Uterus (tissue), 4 donors: Measurements from ENCODE around the gene TNFRSF14. TPM values are rescaled to one million over a fixed set of nuclear protein-coding genes. Genes with fewer than 3 reads are reported as not detected.

Experiments
- DNase-seq, 2 donors: peaks; one replicate each; pipeline ENCODE4 v3.0.0-alpha.2; 2019 to 2020
- H3K27ac ChIP-seq, 2 donors: fragments of 200-600 bp; sonication (generic); 1 replicate in 1 of 2; 2 replicates in 1 of 2; pipeline ENCODE4 v1.5.1; 2016 to 2018
- H3K27me3 ChIP-seq, 2 donors: fragments of 200-600 bp; sonication (generic); one replicate each; pipeline ENCODE4 v1.5.1; 2018 to 2019; ENCODE audit warnings: control low read depth in 1 of 2
- H3K36me3 ChIP-seq, 2 donors: fragments of 200-600 bp; sonication (generic); one replicate each; pipeline ENCODE4 v1.5.1; 2019; ENCODE audit warnings: control low read depth in 1 of 2
- H3K4me1 ChIP-seq, 2 donors: fragments of 200-600 bp; sonication (generic); one replicate each; pipeline ENCODE4 v1.5.1; 2018 to 2019; ENCODE audit warnings: control low read depth in 1 of 2
- H3K4me3 ChIP-seq, 2 donors: fragments of 200-600 bp; sonication (generic); 1 replicate in 1 of 2; 2 replicates in 1 of 2; pipeline ENCODE4 v1.5.1; 2018 to 2019; ENCODE audit warnings: mild to moderate bottlenecking in 1 of 2
- H3K9me3 ChIP-seq, 2 donors: fragments of 200-600 bp; sonication (generic); one replicate each; pipeline ENCODE4 v1.5.1; 2019; ENCODE audit warnings: control low read depth in 1 of 2
- POLR2A ChIP-seq, 2 donors: fragments of 450-650 bp; IDR thresholded peaks; one replicate each; pipeline ENCODE4 v1.6.1; 2016; ENCODE audit warnings: antibody characterized with exemption in 2 of 2, mild to moderate bottlenecking in 1 of 2, moderate library complexity in 1 of 2
- intact Hi-C: fragments of 100-400 bp; cut with DNase I; formaldehyde crosslinking; loops from one replicate; pipeline ENCODE4 v1.15.1; 2023; ENCODE audit warnings: low total_unique reads
- total RNA-seq, 4 donors: library from RNA; depleted of rRNA in 3 of 4; stranded (reverse); fragments of >200 nt in 3 of 4; gene quantifications; one replicate each; pipeline versions ENCODE4 v1.1.0 to v1.2.4, GENCODE V29; 2014 to 2023
- TF ChIP-seq, protein P1 (sequence below), 4 experiments: fragments of 200-600 bp in 2 of 4; fragments of 450-650 bp in 2 of 4; sonication (generic) in 2 of 4; IDR thresholded peaks; one replicate each; pipeline ENCODE4 v1.5.1; 2016 to 2019; ENCODE audit warnings: antibody characterized with exemption in 4 of 4, mild to moderate bottlenecking in 2 of 4, moderate library complexity in 1 of 4
- donor health status: DM: yes; HTN: yes; CAD: no.

TNFRSF14 gene
- total RNA-seq, 4 donors from 2014 or later = 17.5 to 102 (median 47.7) TPM

DNA sequence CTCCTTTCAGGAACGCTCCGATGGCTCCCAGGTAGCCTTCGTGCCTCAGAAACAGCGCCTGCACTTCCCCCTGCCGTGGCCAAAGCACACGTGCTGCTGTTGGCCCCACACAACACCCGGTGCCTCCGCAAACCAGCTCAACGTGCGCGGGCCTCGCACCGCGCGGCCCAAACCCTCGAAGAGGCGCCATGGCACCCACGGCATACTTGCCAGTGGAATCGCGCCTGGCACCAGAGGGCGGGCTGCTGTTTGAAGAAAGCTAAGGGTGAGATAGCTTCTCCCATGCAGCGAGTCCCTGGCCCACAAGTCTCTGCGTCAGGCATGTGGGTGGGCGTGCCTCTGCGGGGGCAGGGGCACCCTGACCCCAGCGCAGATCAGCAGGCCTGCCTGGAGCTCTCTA is 37.6 kb upstream of the TNFRSF14 start:
- intact Hi-C loops = no loop called here
- TF ChIP-seq, protein P1, sequence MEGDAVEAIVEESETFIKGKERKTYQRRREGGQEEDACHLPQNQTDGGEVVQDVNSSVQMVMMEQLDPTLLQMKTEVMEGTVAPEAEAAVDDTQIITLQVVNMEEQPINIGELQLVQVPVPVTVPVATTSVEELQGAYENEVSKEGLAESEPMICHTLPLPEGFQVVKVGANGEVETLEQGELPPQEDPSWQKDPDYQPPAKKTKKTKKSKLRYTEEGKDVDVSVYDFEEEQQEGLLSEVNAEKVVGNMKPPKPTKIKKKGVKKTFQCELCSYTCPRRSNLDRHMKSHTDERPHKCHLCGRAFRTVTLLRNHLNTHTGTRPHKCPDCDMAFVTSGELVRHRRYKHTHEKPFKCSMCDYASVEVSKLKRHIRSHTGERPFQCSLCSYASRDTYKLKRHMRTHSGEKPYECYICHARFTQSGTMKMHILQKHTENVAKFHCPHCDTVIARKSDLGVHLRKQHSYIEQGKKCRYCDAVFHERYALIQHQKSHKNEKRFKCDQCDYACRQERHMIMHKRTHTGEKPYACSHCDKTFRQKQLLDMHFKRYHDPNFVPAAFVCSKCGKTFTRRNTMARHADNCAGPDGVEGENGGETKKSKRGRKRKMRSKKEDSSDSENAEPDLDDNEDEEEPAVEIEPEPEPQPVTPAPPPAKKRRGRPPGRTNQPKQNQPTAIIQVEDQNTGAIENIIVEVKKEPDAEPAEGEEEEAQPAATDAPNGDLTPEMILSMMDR (IDR thresholded peaks at IDR 0.05) = no peak
- no peak for TF ChIP-seq POLR2A (IDR thresholded peaks at IDR 0.05)
- H3K27me3 ChIP-seq = no peaks in the 10 kb centered on the region
- H3K27ac ChIP-seq = no peak overlapping the region
- no peak for DNase-seq
- no peaks in the 10 kb centered on the region for H3K9me3 ChIP-seq
- H3K4me1 ChIP-seq = no peaks in the 10 kb centered on the region
- no peak overlapping the region for H3K4me3 ChIP-seq
- H3K36me3 ChIP-seq = no peaks in the 10 kb centered on the region

DNA sequence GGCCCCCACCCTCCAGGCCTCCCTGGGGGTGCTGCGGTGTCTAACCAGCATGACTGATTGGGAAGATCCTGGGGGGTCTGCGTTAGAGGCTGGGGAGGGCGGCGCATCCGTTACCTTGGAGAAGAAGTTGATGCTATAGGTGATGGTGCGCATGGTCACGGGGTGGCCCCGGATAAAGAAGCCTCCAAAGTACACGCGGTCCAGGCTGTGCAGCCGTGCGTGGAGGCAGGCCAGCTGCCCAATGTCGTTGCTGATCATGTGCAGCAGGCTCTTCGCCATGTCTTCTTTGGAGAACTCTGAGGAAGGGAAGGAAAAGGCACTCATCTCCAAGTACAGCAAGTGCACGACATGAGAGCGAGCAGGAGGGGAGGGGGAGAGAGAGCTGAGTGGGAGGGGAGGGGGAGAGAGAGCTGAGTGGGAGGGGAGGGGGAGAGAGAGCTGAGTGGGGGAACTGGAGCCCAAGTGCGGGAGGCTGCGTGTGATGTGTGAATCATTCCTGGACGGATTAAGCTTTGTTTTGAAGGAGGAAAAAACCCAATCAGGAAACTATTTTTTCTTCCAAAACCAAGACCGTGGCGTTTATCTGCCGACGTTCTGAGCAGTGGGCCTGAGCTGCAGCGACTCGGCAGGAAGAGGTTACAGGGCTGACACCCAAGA is 37.0 kb upstream of the TNFRSF14 start:
- peaks cover 0 to 3% of the 10 kb centered on the region in 2 donors for H3K4me1 ChIP-seq
- DNase-seq = no peak
- no peak for TF ChIP-seq POLR2A (IDR thresholded peaks at IDR 0.05)
- TF ChIP-seq, protein P1 (IDR thresholded peaks at IDR 0.05) = no peak
- H3K4me3 ChIP-seq = no peak overlapping the region
- intact Hi-C loops = no loop called here
- H3K27ac ChIP-seq = no peak overlapping the region
- H3K27me3 ChIP-seq = no peaks in the 10 kb centered on the region
- H3K9me3 ChIP-seq = no peaks in the 10 kb centered on the region
- H3K36me3 ChIP-seq = no peaks in the 10 kb centered on the region

DNA sequence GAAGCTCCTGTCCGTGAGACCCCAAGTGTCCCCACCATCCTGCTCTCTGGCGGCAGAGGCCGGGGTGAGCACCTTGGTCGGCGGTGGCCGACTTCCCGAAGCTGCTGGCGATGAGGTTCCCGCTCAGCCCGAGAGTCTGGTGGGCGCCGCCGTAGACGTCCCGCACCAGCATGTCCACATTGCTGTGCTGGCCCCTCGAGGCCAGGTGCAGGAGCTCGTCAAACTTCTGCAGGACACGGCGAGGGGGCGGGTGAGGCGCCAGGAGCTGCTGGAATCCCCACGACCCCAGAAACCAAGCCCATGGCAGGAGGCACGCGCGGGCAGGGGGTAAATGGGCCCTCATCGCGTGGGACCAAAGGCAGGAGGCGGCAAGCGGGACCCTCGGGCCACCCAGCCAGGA is 36.4 kb upstream of the TNFRSF14 start:
- intact Hi-C loops = no loop called here
- no peak overlapping the region for H3K4me3 ChIP-seq
- H3K9me3 ChIP-seq = no peaks in the 10 kb centered on the region
- no peak overlapping the region for H3K27ac ChIP-seq
- no peaks in the 10 kb centered on the region for H3K27me3 ChIP-seq
- TF ChIP-seq POLR2A (IDR thresholded peaks at IDR 0.05) = no peak
- TF ChIP-seq, protein P1 (IDR thresholded peaks at IDR 0.05) = no peak
- H3K4me1 ChIP-seq = peaks cover 0 to 8% of the 10 kb centered on the region in 2 donors
- no peaks in the 10 kb centered on the region for H3K36me3 ChIP-seq
- DNase-seq = no peak

DNA sequence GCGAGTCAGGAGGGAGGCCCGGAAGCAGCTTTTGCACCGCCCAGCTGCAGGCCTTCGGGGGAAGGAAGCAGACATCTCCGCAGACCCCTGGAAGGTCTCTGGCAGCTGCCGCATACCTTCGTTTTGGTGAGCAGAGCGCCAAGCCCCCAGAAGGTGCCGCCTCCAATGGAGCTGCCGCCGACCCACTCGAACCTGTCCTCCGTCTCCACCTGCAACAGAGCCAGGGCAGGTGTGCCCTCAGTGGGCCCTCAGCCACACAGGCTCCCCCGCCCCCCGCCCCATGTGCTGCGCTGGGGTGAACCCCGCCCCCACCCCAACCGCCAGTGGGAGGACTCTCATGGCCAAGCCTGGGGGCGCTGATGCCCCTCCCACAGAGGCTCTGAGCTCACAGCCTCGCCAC is 36.0 kb upstream of the TNFRSF14 start:
- DNase-seq = no peak
- Histone ChIP-seq H3K4me3 (no peak overlapping the region), H3K27ac (no peak overlapping the region), H3K9me3 (no peaks in the 10 kb centered on the region), H3K27me3 (no peaks in the 10 kb centered on the region), H3K36me3 (no peaks in the 10 kb centered on the region), H3K4me1 (peaks cover 0 to 13% of the 10 kb centered on the region in 2 donors)
- TF ChIP-seq POLR2A (IDR thresholded peaks at IDR 0.05) = no peak
- TF ChIP-seq, protein P1 (IDR thresholded peaks at IDR 0.05) = no peak
- intact Hi-C loops = no loop called here

DNA sequence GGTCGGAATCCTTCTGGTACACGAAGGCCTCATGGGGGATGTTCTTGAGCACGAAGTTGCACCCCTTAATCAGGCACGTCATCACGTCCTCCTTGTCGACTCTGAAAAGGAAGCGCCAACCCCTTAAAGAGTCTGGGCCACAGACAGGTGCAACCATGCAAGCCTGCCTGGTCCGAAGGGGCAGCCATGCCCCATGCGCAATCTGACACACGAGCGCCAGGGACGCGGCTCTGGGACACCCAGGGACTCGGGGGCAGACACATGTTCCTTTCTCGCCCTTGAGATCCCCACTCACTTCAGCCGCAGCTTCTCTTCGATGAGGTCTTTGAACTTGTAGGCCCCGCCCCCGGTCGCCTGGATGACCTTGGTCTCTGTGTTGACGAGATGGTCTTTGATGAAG is 35.4 kb upstream of the TNFRSF14 start:
- intact Hi-C loops = no loop called here
- DNase-seq = no peak
- no peaks in the 10 kb centered on the region for H3K36me3 ChIP-seq
- no peak overlapping the region for H3K4me3 ChIP-seq
- H3K27ac ChIP-seq = no peak overlapping the region
- peaks cover 0 to 16% of the 10 kb centered on the region in 2 donors for H3K4me1 ChIP-seq
- no peaks in the 10 kb centered on the region for H3K27me3 ChIP-seq
- no peak for TF ChIP-seq POLR2A (IDR thresholded peaks at IDR 0.05)
- TF ChIP-seq, protein P1 (IDR thresholded peaks at IDR 0.05) = no peak
- no peaks in the 10 kb centered on the region for H3K9me3 ChIP-seq
